Activated T-cell treated with anti-CD3 and anti-CD28 coated beads, Interleukin-2, amount 50 U/mL, for 72 hours (primary cell): ENCODE measurements around the gene GALNT9. TPM values are rescaled to one million over a fixed set of nuclear protein-coding genes. Genes with fewer than 3 reads are reported as not detected.

Experiments
- ATAC-seq, 2 donors: fragments of 150-1000 bp; cut with Tn5 transposase; replicated peaks in 1 of 2; 2 replicates each; pipeline ENCODE4 v1.10.0; 2021; ENCODE audit warnings: moderate library complexity in 2 of 2, mild to moderate bottlenecking in 1 of 2
- DNase-seq, 2 donors: peaks; one replicate each; pipeline ENCODE4 v3.0.0; 2021 to 2022; ENCODE audit warnings: mixed read lengths in 1 of 2
- H3K27ac Mint-ChIP-seq: one replicate; pipeline ENCODE4 v1.8.0; 2022; ENCODE audit warnings: mild to moderate bottlenecking, moderate library complexity, mixed read lengths
- H3K27me3 Mint-ChIP-seq: one replicate; pipeline ENCODE4 v1.8.0; 2022; ENCODE audit warnings: low read depth, mixed read lengths
- H3K36me3 Mint-ChIP-seq, 2 donors: one replicate each; pipeline ENCODE4 v1.8.0; 2022; ENCODE audit warnings: mixed read lengths in 2 of 2, mild to moderate bottlenecking in 1 of 2; ENCODE audit not compliant: insufficient read depth in 2 of 2
- H3K4me1 Mint-ChIP-seq: one replicate; pipeline ENCODE4 v1.8.0; 2022; ENCODE audit warnings: low read depth, mixed read lengths
- H3K4me3 Mint-ChIP-seq, 2 donors: one replicate each; pipeline ENCODE4 v1.8.0; 2022; ENCODE audit warnings: mild to moderate bottlenecking in 2 of 2, mixed read lengths in 2 of 2, moderate library complexity in 2 of 2
- H3K9me3 Mint-ChIP-seq, 2 donors: one replicate each; pipeline ENCODE4 v1.8.0; 2022; ENCODE audit warnings: mixed read lengths in 2 of 2
- total RNA-seq, 2 donors: library from RNA; stranded (reverse); gene quantifications; one replicate each; pipeline ENCODE4 v1.2.3, GENCODE V29; 2022

The GALNT9 gene
- total RNA-seq, 2 donors from 2014 or later = 0.42 to 0.53 TPM

GRCh38 chr12:132157733-132158409 is 171.5 kb downstream of the GALNT9 start:
- DNase-seq = no peak
- Mint-ChIP-seq H3K27me3 (no peaks in the 10 kb centered on the region), H3K4me3 (no peak overlapping the region), H3K36me3 (no peaks in the 10 kb centered on the region), H3K9me3 (no peaks in the 10 kb centered on the region), H3K27ac (no peak overlapping the region), H3K4me1 (no peaks in the 10 kb centered on the region)
- ATAC-seq = no peak

- DNase-seq (no peak), ATAC-seq (no peak)
- Mint-ChIP-seq H3K9me3 (no peaks in the 10 kb centered on the region), H3K36me3 (no peaks in the 10 kb centered on the region), H3K4me3 (no peak overlapping the region), H3K27me3 (no peaks in the 10 kb centered on the region), H3K27ac (no peak overlapping the region), H3K4me1 (no peaks in the 10 kb centered on the region)
Observed at GRCh38 chr12:132156573-132157325, 172.6 kb downstream of the GALNT9 start.

- ATAC-seq = no peak
- Mint-ChIP-seq H3K27me3 (no peaks in the 10 kb centered on the region), H3K4me1 (no peaks in the 10 kb centered on the region), H3K9me3 (no peaks in the 10 kb centered on the region), H3K4me3 (no peak overlapping the region), H3K36me3 (no peaks in the 10 kb centered on the region), H3K27ac (no peak overlapping the region)
- no peak for DNase-seq
Observed at GRCh38 chr12:132155771-132156572, 173.4 kb downstream of the GALNT9 start.

- H3K27me3 Mint-ChIP-seq = no peaks in the 10 kb centered on the region
- H3K27ac Mint-ChIP-seq = no peak overlapping the region
- no peaks in the 10 kb centered on the region for H3K4me1 Mint-ChIP-seq
- ATAC-seq (peak in 1 of 2 donors; percentile 13), DNase-seq (peak in 1 of 2 donors; percentile 37)
- no peak overlapping the region for H3K4me3 Mint-ChIP-seq
- H3K9me3 Mint-ChIP-seq = no peaks in the 10 kb centered on the region
- no peaks in the 10 kb centered on the region for H3K36me3 Mint-ChIP-seq
Observed at GRCh38 chr12:132154941-132155770, 174.2 kb downstream of the GALNT9 start.

- Mint-ChIP-seq H3K4me1 (no peaks in the 10 kb centered on the region), H3K27me3 (no peaks in the 10 kb centered on the region), H3K4me3 (no peak overlapping the region), H3K36me3 (no peaks in the 10 kb centered on the region), H3K9me3 (no peaks in the 10 kb centered on the region), H3K27ac (no peak overlapping the region)
- ATAC-seq (peak; percentile 8 to 27), DNase-seq (no peak)
Observed at GRCh38 chr12:132154341-132154761, 175.0 kb downstream of the GALNT9 start.

GRCh38 chr12:132153501-132154340 is 175.7 kb downstream of the GALNT9 start:
- Mint-ChIP-seq H3K9me3 (no peaks in the 10 kb centered on the region), H3K27ac (no peak overlapping the region), H3K4me3 (no peak overlapping the region), H3K4me1 (no peaks in the 10 kb centered on the region), H3K27me3 (no peaks in the 10 kb centered on the region), H3K36me3 (peaks cover 0 to 1% of the 10 kb centered on the region in 2 donors)
- DNase-seq (peak; percentile 65 to 69), ATAC-seq (peak; percentile 87 to 91)

GRCh38 chr12:132152953-132153352 is 176.4 kb downstream of the GALNT9 start:
- DNase-seq = no peak
- H3K27ac Mint-ChIP-seq = no peak overlapping the region
- ATAC-seq = no peak
- no peak overlapping the region for H3K4me3 Mint-ChIP-seq
- peaks cover 0 to 2% of the 10 kb centered on the region in 2 donors for H3K36me3 Mint-ChIP-seq
- no peaks in the 10 kb centered on the region for H3K4me1 Mint-ChIP-seq
- H3K9me3 Mint-ChIP-seq = no peaks in the 10 kb centered on the region
- no peaks in the 10 kb centered on the region for H3K27me3 Mint-ChIP-seq

- H3K36me3 Mint-ChIP-seq = peaks cover 0 to 2% of the 10 kb centered on the region in 2 donors
- H3K4me3 Mint-ChIP-seq = no peak overlapping the region
- no peaks in the 10 kb centered on the region for H3K9me3 Mint-ChIP-seq
- DNase-seq = no peak
- ATAC-seq = no peak
- H3K27ac Mint-ChIP-seq = no peak overlapping the region
- no peaks in the 10 kb centered on the region for H3K27me3 Mint-ChIP-seq
- no peaks in the 10 kb centered on the region for H3K4me1 Mint-ChIP-seq
Observed at GRCh38 chr12:132152411-132152821, 177.0 kb downstream of the GALNT9 start.

GRCh38 chr12:132151766-132152410 is 177.5 kb downstream of the GALNT9 start:
- H3K4me3 Mint-ChIP-seq = no peak overlapping the region
- H3K36me3 Mint-ChIP-seq = peaks cover 0 to 2% of the 10 kb centered on the region in 2 donors
- H3K27ac Mint-ChIP-seq = no peak overlapping the region
- H3K27me3 Mint-ChIP-seq = no peaks in the 10 kb centered on the region
- ATAC-seq (no peak), DNase-seq (no peak)
- H3K4me1 Mint-ChIP-seq = no peaks in the 10 kb centered on the region
- H3K9me3 Mint-ChIP-seq = no peaks in the 10 kb centered on the region

- no peaks in the 10 kb centered on the region for H3K9me3 Mint-ChIP-seq
- no peak overlapping the region for H3K4me3 Mint-ChIP-seq
- peaks cover 2% of the 10 kb centered on the region for H3K4me1 Mint-ChIP-seq
- DNase-seq (no peak), ATAC-seq (no peak)
- no peak overlapping the region for H3K27ac Mint-ChIP-seq
- H3K27me3 Mint-ChIP-seq = no peaks in the 10 kb centered on the region
- H3K36me3 Mint-ChIP-seq = peaks cover 0 to 2% of the 10 kb centered on the region in 2 donors
Observed at GRCh38 chr12:132151145-132151765, 178.1 kb downstream of the GALNT9 start.

- Mint-ChIP-seq H3K36me3 (peaks cover 0 to 2% of the 10 kb centered on the region in 2 donors), H3K9me3 (no peaks in the 10 kb centered on the region), H3K27ac (no peak overlapping the region), H3K4me1 (peaks cover 7% of the 10 kb centered on the region), H3K4me3 (no peak overlapping the region), H3K27me3 (no peaks in the 10 kb centered on the region)
- ATAC-seq = no peak
- no peak for DNase-seq
Observed at GRCh38 chr12:132150780-132151144, 178.6 kb downstream of the GALNT9 start.
